ENCODE results near the gene GPBP1L1. TPM values are rescaled to one million over a fixed set of nuclear protein-coding genes. Genes with fewer than 3 reads are reported as not detected.

The GPBP1L1 gene
- polyA plus RNA-seq, 1 donor (not counting 4 experiments of a cell fraction or from before 2014, with no cell fraction given): 64.1 TPM

GRCh38 chr1:45620588-45621500 lies 65.5 kb downstream of the GPBP1L1 start:
- peaks cover 5% of the 10 kb centered on the region for H3K9me1 ChIP-seq (ENCODE audit: control insufficient read depth, extremely low read depth, insufficient read depth, low read length)
- no peaks in the 10 kb centered on the region for H3K27me3 ChIP-seq (ENCODE audit: control insufficient read depth, extremely low read depth, insufficient read depth, low read length)
- H3K9me3 ChIP-seq (ENCODE audit: control insufficient read depth, low read depth, low read length): no peaks in the 10 kb centered on the region
- H3K79me2 ChIP-seq (ENCODE audit: control insufficient read depth, insufficient read depth, low read length): no peaks in the 10 kb centered on the region
- dilution Hi-C loops (cut with MboI; ENCODE audit: extremely low pct_ligation_motif_present, low sequenced_read_pairs): no loop called here
- H3K9ac ChIP-seq (ENCODE audit: control insufficient read depth, extremely low read depth, insufficient read depth, low read length): no peak overlapping the region
- peaks cover 17% of the 10 kb centered on the region for H3K4me1 ChIP-seq (ENCODE audit: control insufficient read depth, extremely low read depth, insufficient read depth, low read length)
- no peak for FAIRE-seq
- no peaks in the 10 kb centered on the region for H4K20me1 ChIP-seq (ENCODE audit: control insufficient read depth, extremely low read depth, insufficient read depth, low read length)
- DNase-seq (ENCODE audit: low read depth, low spot score): no peak
- H3K4me2 ChIP-seq (ENCODE audit: control insufficient read depth, extremely low read depth, insufficient read depth, low read depth, low read length): no peak overlapping the region
- TF ChIP-seq CTCF (optimal IDR thresholded peaks at IDR 0.05 in 1 of 3, IDR thresholded peaks at IDR 0.05 in 1 of 3, conservative IDR thresholded peaks at IDR 0.05 in 1 of 3; ENCODE audit: extremely low read depth in 1 of 3, insufficient read depth in 2 of 3, low read length in 3 of 3) (no peak), EZH2 (IDR thresholded peaks at IDR 0.05; ENCODE audit: low read length) (no peak)
- peaks cover 12 to 14% of the 10 kb centered on the region in 2 experiments for H3K36me3 ChIP-seq (ENCODE audit: control insufficient read depth in 2 of 2, extremely low read depth in 1 of 2, insufficient read depth in 2 of 2, low read length in 2 of 2)
- no peak overlapping the region for H3K27ac ChIP-seq (ENCODE audit: control insufficient read depth, insufficient read depth, low read length)
- no peak overlapping the region for H2AFZ ChIP-seq (ENCODE audit: control insufficient read depth, low read length)
- H3K4me3 ChIP-seq (ENCODE audit: control insufficient read depth in 2 of 3, extremely low read depth in 1 of 3, insufficient read depth in 2 of 3, low read depth in 1 of 3, low read length in 3 of 3): no peak overlapping the region

- FAIRE-seq: no peak
These were observed 67.0 kb downstream of the GPBP1L1 start for GRCh38 chr1:45619149-45619921.

More at GRCh38 chr1:45619149-45619921, 67.0 kb downstream of the GPBP1L1 start:
- H2AFZ ChIP-seq (ENCODE audit: control insufficient read depth, low read length): no peak overlapping the region
- no peaks in the 10 kb centered on the region for H3K79me2 ChIP-seq (ENCODE audit: control insufficient read depth, insufficient read depth, low read length)
- dilution Hi-C loops (cut with MboI; ENCODE audit: extremely low pct_ligation_motif_present, low sequenced_read_pairs): no loop called here
- no peak overlapping the region for H3K4me3 ChIP-seq (ENCODE audit: control insufficient read depth in 2 of 3, extremely low read depth in 1 of 3, insufficient read depth in 2 of 3, low read depth in 1 of 3, low read length in 3 of 3)
- H3K4me2 ChIP-seq (ENCODE audit: control insufficient read depth, extremely low read depth, insufficient read depth, low read depth, low read length): no peak overlapping the region
- H3K36me3 ChIP-seq (ENCODE audit: control insufficient read depth in 2 of 2, extremely low read depth in 1 of 2, insufficient read depth in 2 of 2, low read length in 2 of 2): peaks cover 12 to 20% of the 10 kb centered on the region in 2 experiments
- peaks cover 15% of the 10 kb centered on the region for H3K4me1 ChIP-seq (ENCODE audit: control insufficient read depth, extremely low read depth, insufficient read depth, low read length)
- H3K9ac ChIP-seq (ENCODE audit: control insufficient read depth, extremely low read depth, insufficient read depth, low read length): no peak overlapping the region
- peaks cover 3% of the 10 kb centered on the region for H3K9me1 ChIP-seq (ENCODE audit: control insufficient read depth, extremely low read depth, insufficient read depth, low read length)
- H4K20me1 ChIP-seq (ENCODE audit: control insufficient read depth, extremely low read depth, insufficient read depth, low read length): no peaks in the 10 kb centered on the region
- TF ChIP-seq CTCF (optimal IDR thresholded peaks at IDR 0.05 in 1 of 3, IDR thresholded peaks at IDR 0.05 in 1 of 3, conservative IDR thresholded peaks at IDR 0.05 in 1 of 3; ENCODE audit: extremely low read depth in 1 of 3, insufficient read depth in 2 of 3, low read length in 3 of 3) (no peak), EZH2 (IDR thresholded peaks at IDR 0.05; ENCODE audit: low read length) (no peak)
- no peak overlapping the region for H3K27ac ChIP-seq (ENCODE audit: control insufficient read depth, insufficient read depth, low read length)
- DNase-seq (ENCODE audit: low read depth, low spot score): no peak
- H3K9me3 ChIP-seq (ENCODE audit: control insufficient read depth, low read depth, low read length): no peaks in the 10 kb centered on the region
- H3K27me3 ChIP-seq (ENCODE audit: control insufficient read depth, extremely low read depth, insufficient read depth, low read length): no peaks in the 10 kb centered on the region
